Trophoblast cell (in vitro differentiated cells and primary cell): ENCODE results near the gene SERGEF.

Experiments
- DNase-seq, 2 donors: peaks; one replicate each; pipeline ENCODE4 v3.0.0-alpha.2; 2016
- H2AFZ ChIP-seq: 2 replicates; pipeline ENCODE4 v1.6.1; 2013; ENCODE audit warnings: low read length, moderate library complexity, mild to moderate bottlenecking; ENCODE audit not compliant: insufficient read depth, poor library complexity
- H2AK5ac ChIP-seq: 2 replicates; pipeline ENCODE4 v1.6.1; 2013; ENCODE audit warnings: mild to moderate bottlenecking, low read length
- H2BK120ac ChIP-seq: 2 replicates; pipeline ENCODE4 v1.6.1; 2013; ENCODE audit warnings: low read length, mild to moderate bottlenecking, moderate library complexity; ENCODE audit not compliant: insufficient read depth, poor library complexity
- H2BK12ac ChIP-seq: 2 replicates; pipeline ENCODE4 v1.6.1; 2013; ENCODE audit warnings: mild to moderate bottlenecking, low read length, moderate library complexity
- H2BK5ac ChIP-seq: 2 replicates; pipeline ENCODE4 v1.6.1; 2013; ENCODE audit warnings: low read length, low read depth, moderate library complexity, mild to moderate bottlenecking; ENCODE audit not compliant: poor library complexity
- H3K14ac ChIP-seq: 2 replicates; pipeline ENCODE4 v1.6.1; 2013; ENCODE audit warnings: mild to moderate bottlenecking, low read length
- H3K18ac ChIP-seq: 2 replicates; pipeline ENCODE4 v1.6.1; 2013; ENCODE audit warnings: mild to moderate bottlenecking, low read length
- H3K23ac ChIP-seq: 2 replicates; pipeline ENCODE4 v1.6.1; 2013; ENCODE audit warnings: low read length
- H3K27ac ChIP-seq: 2 replicates; pipeline ENCODE4 v1.5.1; 2013; ENCODE audit warnings: low read depth, mild to moderate bottlenecking, inconsistent platforms, low read length, moderate library complexity
- H3K27me3 ChIP-seq: 2 replicates; pipeline ENCODE4 v1.6.1; 2013; ENCODE audit warnings: inconsistent platforms, mild to moderate bottlenecking, low read length, moderate library complexity; ENCODE audit not compliant: insufficient read depth
- H3K36me3 ChIP-seq, 2 experiments: 1 replicate in 1 of 2; 2 replicates in 1 of 2; pipeline ENCODE4 v1.6.1; 2013; ENCODE audit warnings: low read length in 2 of 2, mild to moderate bottlenecking in 2 of 2, moderate library complexity in 1 of 2; ENCODE audit not compliant: insufficient read depth in 2 of 2, control insufficient read depth in 1 of 2
- H3K4ac ChIP-seq: 2 replicates; pipeline ENCODE4 v1.6.1; 2013; ENCODE audit warnings: low read depth, mild to moderate bottlenecking, low read length, moderate library complexity
- H3K4me1 ChIP-seq, 2 experiments: 1 replicate in 1 of 2; 2 replicates in 1 of 2; pipeline ENCODE4 v1.6.1; 2013; ENCODE audit warnings: low read length in 2 of 2, mild to moderate bottlenecking in 2 of 2, moderate library complexity in 1 of 2; ENCODE audit not compliant: insufficient read depth in 2 of 2, control insufficient read depth in 1 of 2
- H3K4me2 ChIP-seq: 2 replicates; pipeline ENCODE4 v1.6.1; 2013; ENCODE audit warnings: inconsistent platforms, mild to moderate bottlenecking, low read length, moderate library complexity
- H3K4me3 ChIP-seq: 2 replicates; pipeline ENCODE4 v1.5.1; 2013; ENCODE audit warnings: mild to moderate bottlenecking, low read depth, low read length, inconsistent platforms
- H3K79me1 ChIP-seq: one replicate; pipeline ENCODE4 v1.6.1; 2013; ENCODE audit warnings: low read length
- H3K79me2 ChIP-seq: 2 replicates; pipeline ENCODE4 v1.6.1; 2013; ENCODE audit warnings: low read length, mild to moderate bottlenecking; ENCODE audit not compliant: control insufficient read depth, insufficient read depth, poor library complexity
- H3K9ac ChIP-seq: 2 replicates; pipeline ENCODE4 v1.6.1; 2013; ENCODE audit warnings: mild to moderate bottlenecking, low read length
- H3K9me3 ChIP-seq: 2 replicates; pipeline ENCODE4 v1.6.1; 2013; ENCODE audit warnings: low read depth, mild to moderate bottlenecking, control low read depth, inconsistent platforms, low read length; ENCODE audit not compliant: insufficient read depth
- H4K12ac ChIP-seq: 2 replicates; pipeline ENCODE4 v1.6.1; 2013; ENCODE audit warnings: low read depth, mild to moderate bottlenecking, low read length, moderate library complexity
- H4K8ac ChIP-seq: 2 replicates; pipeline ENCODE4 v1.6.1; 2013; ENCODE audit warnings: low read depth, mild to moderate bottlenecking, low read length, moderate library complexity
- H4K91ac ChIP-seq: one replicate; pipeline ENCODE4 v1.6.1; 2013; ENCODE audit warnings: low read depth, mild to moderate bottlenecking, low read length, moderate library complexity
- WGBS: extraction: QIAGEN DNeasy Blood & Tissue Kit; methylation state at CpG from one replicate; pipeline ENCODE4 v1.1.7; 2013; ENCODE audit warnings: missing lambda C conversion rate; ENCODE audit not compliant: insufficient read length, insufficient coverage; ENCODE audit errors: extremely low coverage; 5-methylcytosine and 5-hydroxymethylcytosine counted together

SERGEF gene

GRCh38 chr11:17775507-17776211 is 237.2 kb downstream of the SERGEF start:
- H3K14ac ChIP-seq: no peak overlapping the region
- no peak overlapping the region for H3K18ac ChIP-seq
- H3K36me3 ChIP-seq: no peaks in the 10 kb centered on the region
- H4K91ac ChIP-seq: no peak overlapping the region
- H3K9ac ChIP-seq: no peak overlapping the region
- no peaks in the 10 kb centered on the region for H3K79me1 ChIP-seq
- no peak overlapping the region for H3K4me2 ChIP-seq
- no peaks in the 10 kb centered on the region for H3K4me1 ChIP-seq
- no peak overlapping the region for H2AK5ac ChIP-seq
- no peaks in the 10 kb centered on the region for H3K79me2 ChIP-seq
- H3K27ac ChIP-seq: no peak overlapping the region
- no peak overlapping the region for H4K8ac ChIP-seq
- no peak overlapping the region for H2BK120ac ChIP-seq
- no peak overlapping the region for H2AFZ ChIP-seq
- no peak overlapping the region for H2BK5ac ChIP-seq
- no CpG with 5 or more reads among the region's 18 CpGs for WGBS
- no peaks in the 10 kb centered on the region for H3K9me3 ChIP-seq
- no peak overlapping the region for H3K4me3 ChIP-seq
- no peak overlapping the region for H4K12ac ChIP-seq
- no peak overlapping the region for H3K23ac ChIP-seq
- no peak overlapping the region for H2BK12ac ChIP-seq
- no peak for DNase-seq
- H3K27me3 ChIP-seq: no peaks in the 10 kb centered on the region
- H3K4ac ChIP-seq: no peak overlapping the region

DNA sequence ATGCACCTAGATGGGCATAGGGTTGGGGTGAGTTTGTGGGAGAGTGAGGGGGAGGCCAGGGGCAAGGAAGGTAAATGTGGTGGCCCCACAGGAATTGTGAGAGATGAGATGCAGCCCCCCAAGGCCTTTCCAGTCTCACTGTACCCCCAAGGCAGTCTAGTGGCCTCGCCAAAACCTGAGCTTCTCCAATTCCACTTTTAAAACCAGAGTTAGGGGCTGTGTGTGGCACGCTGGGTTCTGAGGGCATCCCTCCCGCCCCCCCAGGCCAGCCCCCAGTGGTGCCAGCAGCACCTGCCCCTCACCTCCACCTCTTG is 237.9 kb downstream of the SERGEF start:
- no peaks in the 10 kb centered on the region for H3K36me3 ChIP-seq
- no peaks in the 10 kb centered on the region for H3K4me1 ChIP-seq
- no peak overlapping the region for H3K27ac ChIP-seq
- no peak overlapping the region for H3K4me2 ChIP-seq
- H3K4ac ChIP-seq: no peak overlapping the region
- H3K4me3 ChIP-seq: no peak overlapping the region
- H4K8ac ChIP-seq: no peak overlapping the region
- no peaks in the 10 kb centered on the region for H3K9me3 ChIP-seq
- H3K23ac ChIP-seq: no peak overlapping the region
- H3K79me2 ChIP-seq: no peaks in the 10 kb centered on the region
- H4K91ac ChIP-seq: no peak overlapping the region
- no peak overlapping the region for H3K14ac ChIP-seq
- no peak overlapping the region for H3K9ac ChIP-seq
- no peak overlapping the region for H4K12ac ChIP-seq
- no peak overlapping the region for H2BK5ac ChIP-seq
- no peak overlapping the region for H2AK5ac ChIP-seq
- H3K27me3 ChIP-seq: no peaks in the 10 kb centered on the region
- WGBS: no CpG with 5 or more reads among the region's 3 CpGs
- H2BK120ac ChIP-seq: no peak overlapping the region
- no peaks in the 10 kb centered on the region for H3K79me1 ChIP-seq
- no peak overlapping the region for H2AFZ ChIP-seq
- DNase-seq: no peak
- H3K18ac ChIP-seq: no peak overlapping the region
- H2BK12ac ChIP-seq: no peak overlapping the region

DNA sequence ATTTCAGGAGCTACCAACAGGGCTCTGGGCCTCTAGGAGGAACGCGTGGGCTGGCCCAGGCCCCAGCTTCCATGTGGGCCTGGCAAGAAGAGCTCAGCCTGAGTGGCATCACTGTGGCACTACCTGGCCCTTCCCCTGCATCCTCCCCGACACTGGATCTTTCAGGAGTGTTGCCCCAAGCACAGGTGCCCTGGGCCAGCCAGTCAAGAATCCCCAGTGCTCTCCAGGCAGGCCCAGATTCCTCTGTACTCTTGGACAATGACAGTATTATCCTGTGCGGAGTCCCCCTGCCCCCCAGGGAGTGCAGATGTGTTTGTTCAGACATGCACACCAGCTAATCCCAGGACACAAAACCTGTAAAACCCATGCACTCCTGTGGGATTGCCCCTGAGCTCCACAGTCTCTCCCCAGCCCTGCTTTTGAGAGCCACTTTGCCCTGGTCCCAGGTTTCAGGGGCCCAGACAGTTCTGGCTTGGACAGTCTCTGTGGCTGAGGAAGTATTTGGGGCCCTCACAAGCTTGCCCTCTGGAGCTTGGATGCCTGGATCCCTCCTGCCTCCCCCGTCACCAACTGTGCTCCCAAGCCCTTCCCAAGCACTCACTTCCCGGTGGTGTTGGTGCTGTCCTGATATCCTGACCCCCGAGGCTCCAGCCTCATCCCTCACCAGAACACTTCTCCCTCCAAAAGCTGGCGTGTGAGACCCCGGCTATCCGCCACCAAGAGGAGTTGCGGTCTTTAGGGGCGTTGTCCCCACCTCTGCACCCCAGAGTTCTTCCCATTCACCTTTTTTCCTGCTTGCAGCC is 238.4 kb downstream of the SERGEF start:
- Histone ChIP-seq H2AFZ (no peak overlapping the region), H3K27me3 (no peaks in the 10 kb centered on the region), H3K27ac (no peak overlapping the region), H3K18ac (no peak overlapping the region), H3K36me3 (no peaks in the 10 kb centered on the region), H4K91ac (no peak overlapping the region), H3K79me2 (no peaks in the 10 kb centered on the region), H2AK5ac (no peak overlapping the region), H4K8ac (no peak overlapping the region), H2BK120ac (no peak overlapping the region), H3K4me3 (no peak overlapping the region), H2BK12ac (no peak overlapping the region), H3K4me1 (no peaks in the 10 kb centered on the region), H2BK5ac (no peak overlapping the region), H3K79me1 (no peaks in the 10 kb centered on the region), H3K9ac (no peak overlapping the region), H3K14ac (no peak overlapping the region), H3K9me3 (no peaks in the 10 kb centered on the region), H4K12ac (no peak overlapping the region), H3K4me2 (no peak overlapping the region), H3K23ac (no peak overlapping the region), H3K4ac (no peak overlapping the region)
- no peak for DNase-seq
- WGBS: no CpG with 5 or more reads among the region's 12 CpGs

- Histone ChIP-seq H4K91ac (no peak overlapping the region), H3K4me1 (no peaks in the 10 kb centered on the region), H3K9ac (no peak overlapping the region), H3K79me2 (no peaks in the 10 kb centered on the region), H3K9me3 (no peaks in the 10 kb centered on the region), H2AFZ (no peak overlapping the region), H3K27ac (no peak overlapping the region), H4K8ac (no peak overlapping the region), H3K36me3 (no peaks in the 10 kb centered on the region), H3K4ac (no peak overlapping the region), H3K79me1 (no peaks in the 10 kb centered on the region), H3K4me2 (no peak overlapping the region), H2BK120ac (no peak overlapping the region), H3K23ac (no peak overlapping the region), H2AK5ac (no peak overlapping the region), H3K18ac (no peak overlapping the region), H3K14ac (no peak overlapping the region), H3K4me3 (no peak overlapping the region), H3K27me3 (no peaks in the 10 kb centered on the region), H4K12ac (no peak overlapping the region), H2BK12ac (no peak overlapping the region), H2BK5ac (no peak overlapping the region)
- WGBS: no CpG with 5 or more reads among the region's 6 CpGs
- DNase-seq: no peak
These were observed 239.2 kb downstream of the SERGEF start for GRCh38 chr11:17773674-17774073.
